Measurements from ENCODE around the gene SERAC1. TPM values are rescaled to one million over a fixed set of nuclear protein-coding genes. Genes with fewer than 3 reads are reported as not detected.

SERAC1 gene
- total and polyA plus RNA-seq, 2 of the 4 experiments (the other 2 are of a cell fraction): 7.7 to 15.6 TPM

- Histone ChIP-seq H3K4me3 (ENCODE audit: insufficient read depth, low read depth, low read length) (no peak overlapping the region), H3K4me2 (ENCODE audit: low read depth, low read length) (no peak overlapping the region), H2AK5ac (ENCODE audit: low read depth, low read length) (no peak overlapping the region), H4K20me1 (ENCODE audit: insufficient read depth, low read length) (no peaks in the 10 kb centered on the region), H4K8ac (ENCODE audit: low read depth in 2 of 2, low read length in 2 of 2) (no peak overlapping the region), H3K9ac (ENCODE audit: low read depth, low read length) (no peak overlapping the region), H3K27me3 (ENCODE audit: control insufficient read depth, insufficient read depth, low read length) (no peaks in the 10 kb centered on the region), H3K14ac (replicated peaks; ENCODE audit: low read depth, low read length) (no peak overlapping the region), H4K91ac (ENCODE audit: insufficient read depth, low read depth, low read length) (no peak overlapping the region), H3K9me1 (ENCODE audit: insufficient read depth, low read length) (no peaks in the 10 kb centered on the region), H3K9me3 (ENCODE audit: control insufficient read depth, insufficient read depth, low read length) (no peaks in the 10 kb centered on the region), H2AFZ (replicated peaks; ENCODE audit: low read length, poor library complexity) (no peak overlapping the region), H3K4me1 (ENCODE audit: control insufficient read depth, insufficient read depth, low read length) (no peaks in the 10 kb centered on the region), H2BK5ac (ENCODE audit: low read depth, low read length, poor library complexity, severe bottlenecking) (no peak overlapping the region), H3K4ac (ENCODE audit: low read depth, low read length) (no peak overlapping the region), H3K18ac (ENCODE audit: low read depth, low read length) (no peak overlapping the region), H2AK9ac (replicated peaks; ENCODE audit: low read depth, low read length, poor library complexity) (no peak overlapping the region), H2BK20ac (ENCODE audit: low read depth, low read length) (no peak overlapping the region), H3K56ac (ENCODE audit: extremely low read depth, insufficient read depth, low read length) (no peak overlapping the region), H2BK15ac (ENCODE audit: low read depth, low read length) (no peak overlapping the region), H3K36me3 (ENCODE audit: control insufficient read depth, insufficient read depth, low read length) (peaks cover 21% of the 10 kb centered on the region), H2BK120ac (ENCODE audit: low read depth, low read length) (no peak overlapping the region), H3K23ac (ENCODE audit: low read depth, low read length) (no peak overlapping the region), H4K5ac (ENCODE audit: low read depth, low read length) (no peak overlapping the region), H3K79me1 (ENCODE audit: low read depth in 1 of 2, low read length in 2 of 2) (no peaks in the 10 kb centered on the region), H3K27ac (ENCODE audit: insufficient read depth, low read length) (no peak overlapping the region)
- DNase-seq (no peak), ATAC-seq (ENCODE audit: low read depth) (no peak)
- dilution Hi-C loops (cut with HindIII; ENCODE audit: low sequenced_read_pairs, unreplicated experiment) (no loop called here), in situ Hi-C loops (cut with MboI; ENCODE audit: low sequenced_read_pairs) (no loop called here), intact Hi-C loops (cut with micrococcal nuclease) (no loop called here)
- TF ChIP-seq MAZ (IDR thresholded peaks at IDR 0.05; ENCODE audit: borderline replicate concordance, low read depth, low read length): no peak
- TF ChIP-seq MAFK (IDR thresholded peaks at IDR 0.05; ENCODE audit: low read depth, low read length): no peak
- no peak for TF ChIP-seq RAD21 (IDR thresholded peaks at IDR 0.05; ENCODE audit: low read length)
- no peak for TF ChIP-seq SMC3 (IDR thresholded peaks at IDR 0.05; ENCODE audit: low read depth, low read length)
- no peak for TF ChIP-seq RFX5 (IDR thresholded peaks at IDR 0.05; ENCODE audit: low read depth, low read length)
- no peak for TF ChIP-seq MXI1 (IDR thresholded peaks at IDR 0.05; ENCODE audit: borderline replicate concordance, low read depth, low read length)
- TF ChIP-seq CEBPB (IDR thresholded peaks at IDR 0.05; ENCODE audit: low read depth, low read length): no peak
- no peak for TF ChIP-seq NFE2L2 (IDR thresholded peaks at IDR 0.05; ENCODE audit: low read depth, low read length)
- no peak for TF ChIP-seq RCOR1 (IDR thresholded peaks at IDR 0.05; ENCODE audit: insufficient replicate concordance, low read length)
- TF ChIP-seq POLR2A (IDR thresholded peaks at IDR 0.05; ENCODE audit: low read depth, low read length): no peak
- TF ChIP-seq ELK1 (IDR thresholded peaks at IDR 0.05; ENCODE audit: borderline replicate concordance, low read depth, low read length): no peak
- no peak for TF ChIP-seq FOS (IDR thresholded peaks at IDR 0.05; ENCODE audit: low read depth, low read length)
- TF ChIP-seq BHLHE40 (IDR thresholded peaks at IDR 0.05; ENCODE audit: low read depth, low read length): no peak
- TF ChIP-seq CTCF (conservative IDR thresholded peaks at IDR 0.05; ENCODE audit: low read depth, low read length): no peak
- TF ChIP-seq USF2 (IDR thresholded peaks at IDR 0.05; ENCODE audit: low read depth, low read length): no peak
- TF ChIP-seq CHD1 (IDR thresholded peaks at IDR 0.05; ENCODE audit: low read depth, low read length): no peak
- CTCF ChIA-PET: no interaction called here
- BruUV-seq (replicated peaks): no TSS peak
- POLR2A ChIA-PET (ENCODE audit: unreplicated experiment): no interaction called here
These were observed 54.3 kb downstream of the SERAC1 start for GRCh38 chr6:158113802-158114201.

Data from IMR-90 (cell line).